Stimulated activated CD8-positive, alpha-beta memory T cell treated with anti-CD3 and anti-CD28 coated beads, Interleukin-2, amount 100 ng/mL, for 1 hour (primary cell): ENCODE data around the gene FTCD.
A peak's percentile ranks its signal among the peaks of the same experiment; 100 is the strongest.
"Not testable (repeated sequence)": the region's sequence is repeated elsewhere in the genome, so short reads cannot be mapped to it uniquely, and the experiment has no call there.

Source experiments
- DNase-seq, 2 donors: peaks; one replicate each; pipeline ENCODE4 v3.0.0-alpha.2; 2020; ENCODE audit warnings: low read depth in 2 of 2

Gene FTCD

DNA sequence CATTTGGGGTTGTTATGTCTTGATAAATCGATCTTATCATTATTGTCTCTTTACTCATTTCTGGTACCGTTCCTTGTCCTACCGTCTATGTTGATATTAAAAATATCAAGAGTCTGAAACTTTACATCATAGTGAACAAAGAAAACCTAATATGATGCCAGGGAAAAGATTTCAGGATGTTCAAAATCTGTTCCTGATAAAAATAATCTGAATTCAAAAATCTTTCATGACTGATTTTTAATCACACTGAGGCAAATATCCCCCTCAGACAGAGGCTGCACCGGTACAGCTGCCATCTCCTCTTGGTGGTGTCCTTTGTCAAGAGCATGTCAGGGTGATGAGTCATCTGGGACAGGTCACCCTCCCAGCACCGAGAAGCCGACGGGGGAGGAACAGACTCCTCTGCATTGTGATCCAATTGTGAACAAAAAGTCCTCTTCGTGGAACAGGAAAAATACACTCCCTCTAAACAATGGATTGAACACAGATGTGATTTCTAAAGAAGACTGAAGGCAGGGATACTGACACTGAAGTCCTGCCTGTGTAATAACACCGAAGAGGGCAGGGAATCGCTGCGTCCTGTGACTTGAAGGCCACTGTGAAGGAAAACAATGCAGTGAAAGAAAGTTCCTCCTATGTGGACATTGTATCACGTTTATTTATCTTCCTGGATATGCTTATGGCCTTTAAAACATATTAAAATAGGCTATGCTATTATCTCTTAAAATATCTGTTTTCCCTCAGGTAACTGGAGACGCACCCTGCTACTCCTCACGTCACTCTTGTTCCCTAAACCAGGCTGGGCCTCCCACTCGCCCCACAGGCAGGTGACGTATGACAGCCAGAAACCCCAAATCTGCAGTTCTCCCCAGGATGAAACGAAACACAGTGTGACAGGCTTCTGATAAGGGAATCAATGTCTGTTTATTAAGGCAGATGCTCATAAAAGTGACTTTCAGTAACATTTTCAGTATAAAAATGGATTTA lies 33.1 kb upstream of the FTCD start:
- DNase-seq = no peak

DNA sequence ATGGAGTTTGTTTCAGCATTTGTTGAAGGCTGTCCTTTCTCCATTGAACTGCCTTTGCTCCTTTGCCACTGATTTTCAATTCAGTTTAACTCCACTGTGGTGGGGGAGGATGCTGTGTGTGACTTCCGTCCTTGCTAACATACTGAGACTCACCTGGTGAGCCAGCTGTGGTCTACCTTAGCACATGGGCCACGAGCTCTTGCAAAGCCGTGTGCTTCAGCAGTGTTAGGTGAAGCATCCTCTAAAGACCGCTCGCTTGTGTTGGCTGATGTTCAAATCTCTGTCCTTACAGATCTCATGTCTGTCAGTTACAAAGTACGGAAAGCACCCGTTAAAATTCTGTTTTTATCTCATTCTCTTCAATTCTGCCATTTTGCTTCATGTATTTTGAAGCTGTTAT lies 32.4 kb upstream of the FTCD start:
- DNase-seq = no peak

DNA sequence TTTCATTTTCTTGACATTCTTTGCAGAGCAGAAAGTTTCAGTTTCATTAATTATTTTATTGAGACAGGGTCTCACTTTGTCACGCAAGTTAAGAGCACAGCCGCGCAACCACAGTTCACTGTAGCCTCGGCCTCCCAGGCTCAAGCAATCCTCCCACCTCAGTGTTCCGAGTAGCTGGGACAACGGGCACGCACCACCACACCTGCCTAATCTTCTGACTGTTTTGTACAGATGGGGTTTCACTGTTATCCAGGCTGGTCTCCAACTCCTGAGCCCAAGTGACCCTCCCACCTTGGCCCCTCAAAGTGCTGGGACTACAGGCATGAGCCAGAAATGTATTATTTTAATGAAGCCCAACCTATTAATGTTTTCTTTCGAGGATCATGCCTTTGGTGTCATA lies 31.9 kb upstream of the FTCD start:
- no peak for DNase-seq

DNA sequence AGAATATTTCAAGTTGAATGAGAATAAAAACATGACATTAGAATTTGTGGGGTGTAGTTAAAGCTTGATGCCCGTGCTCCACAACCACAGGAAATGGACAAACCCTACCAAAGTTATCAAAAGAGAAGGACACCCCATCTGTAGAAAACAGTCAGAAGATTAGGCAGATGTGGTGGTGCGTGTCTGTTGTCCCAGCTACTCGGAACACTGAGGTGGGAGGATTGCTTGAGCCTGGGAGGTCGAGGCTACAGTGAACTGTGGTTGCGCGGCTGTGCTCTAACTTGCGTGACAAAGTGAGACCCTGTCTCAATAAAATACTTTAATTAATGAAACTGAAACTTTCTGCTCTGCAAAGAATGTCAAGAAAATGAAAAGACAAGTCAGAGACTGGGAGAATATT lies 30.3 kb upstream of the FTCD start:
- DNase-seq = no peak

DNA sequence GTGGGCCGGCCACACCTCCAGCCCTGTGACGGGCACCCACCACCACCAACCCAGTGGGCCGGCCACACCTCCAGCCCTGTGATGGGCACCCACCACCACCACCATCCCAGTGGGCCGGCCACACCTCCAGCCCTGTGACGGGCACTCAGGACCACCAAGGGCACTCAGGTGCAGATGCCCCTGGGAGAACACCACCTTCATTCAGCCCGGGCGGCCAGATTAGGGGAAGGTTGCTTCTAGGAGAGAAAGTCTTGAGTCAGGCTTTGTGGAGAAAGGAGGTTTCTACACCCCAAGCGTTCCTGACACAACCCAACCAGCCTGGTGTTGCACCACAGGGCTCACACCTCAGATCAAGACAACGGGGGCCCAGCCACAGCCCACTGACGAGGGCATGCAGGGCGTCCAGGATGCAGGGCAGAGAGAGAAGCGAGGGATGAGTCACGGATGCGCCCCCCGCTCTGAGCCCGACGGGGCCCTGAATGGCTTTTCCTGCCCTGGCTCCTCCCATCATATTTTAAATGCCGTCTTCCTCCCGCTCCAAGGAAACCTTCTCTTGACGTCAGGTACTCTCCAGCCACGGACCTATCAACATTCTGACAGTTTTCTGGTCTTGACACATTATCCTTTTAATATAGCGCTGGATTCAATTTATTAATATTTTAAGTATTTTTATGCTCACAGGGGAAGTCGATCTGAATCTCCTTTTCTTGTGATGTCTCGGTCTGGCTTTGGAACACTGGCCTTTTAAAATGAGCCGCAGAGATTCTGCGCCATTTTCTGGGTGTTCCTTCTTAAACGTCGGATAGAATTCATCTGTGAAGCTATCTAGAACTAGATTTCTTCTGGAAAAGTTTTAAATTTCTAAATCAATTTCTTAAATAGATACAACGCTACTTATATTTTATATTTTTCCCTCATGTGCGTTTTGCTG lies 29.5 kb upstream of the FTCD start:
- DNase-seq = peak; percentile 41 to 57

DNA sequence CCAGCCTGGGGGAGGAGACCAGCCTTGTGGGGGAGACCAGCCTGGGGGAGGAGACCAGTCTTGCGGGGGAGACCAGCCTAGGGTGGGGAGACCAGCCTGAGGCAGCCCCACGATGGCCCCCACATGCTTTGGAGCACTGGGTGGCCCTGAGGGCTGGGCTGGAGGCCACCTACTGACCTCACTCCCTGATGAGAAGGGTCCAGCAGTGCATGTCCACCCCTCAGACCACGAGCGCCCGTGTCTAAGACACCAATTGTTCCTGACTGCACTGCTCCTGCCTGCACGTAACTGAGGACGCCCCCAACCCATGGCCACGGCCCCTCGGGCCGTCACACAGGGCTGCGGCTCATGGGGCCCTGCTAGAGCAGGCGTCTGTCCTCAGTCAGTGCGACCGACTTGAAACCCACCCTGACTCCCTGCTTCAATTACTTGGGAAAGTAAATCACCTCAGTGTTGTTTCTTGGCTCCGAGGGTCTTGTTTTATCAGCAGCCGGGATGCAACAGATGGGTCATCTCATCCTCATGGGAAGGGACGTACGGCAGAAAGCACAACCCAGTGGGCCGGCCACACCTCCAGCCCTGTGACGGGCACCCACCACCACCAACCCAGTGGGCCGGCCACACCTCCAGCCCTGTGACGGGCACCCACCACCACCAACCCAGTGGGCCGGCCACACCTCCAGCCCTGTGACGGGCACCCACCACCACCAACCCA lies 28.7 kb upstream of the FTCD start, which contains the start of gene SPATC1L:
Gene SPATC1L (minus strand): TSS at position 550 of the 715 bp plus-strand sequence. CDS start 1,643 bp downstream, outside the sequence.
- DNase-seq = peak; percentile 13 to 31

DNA sequence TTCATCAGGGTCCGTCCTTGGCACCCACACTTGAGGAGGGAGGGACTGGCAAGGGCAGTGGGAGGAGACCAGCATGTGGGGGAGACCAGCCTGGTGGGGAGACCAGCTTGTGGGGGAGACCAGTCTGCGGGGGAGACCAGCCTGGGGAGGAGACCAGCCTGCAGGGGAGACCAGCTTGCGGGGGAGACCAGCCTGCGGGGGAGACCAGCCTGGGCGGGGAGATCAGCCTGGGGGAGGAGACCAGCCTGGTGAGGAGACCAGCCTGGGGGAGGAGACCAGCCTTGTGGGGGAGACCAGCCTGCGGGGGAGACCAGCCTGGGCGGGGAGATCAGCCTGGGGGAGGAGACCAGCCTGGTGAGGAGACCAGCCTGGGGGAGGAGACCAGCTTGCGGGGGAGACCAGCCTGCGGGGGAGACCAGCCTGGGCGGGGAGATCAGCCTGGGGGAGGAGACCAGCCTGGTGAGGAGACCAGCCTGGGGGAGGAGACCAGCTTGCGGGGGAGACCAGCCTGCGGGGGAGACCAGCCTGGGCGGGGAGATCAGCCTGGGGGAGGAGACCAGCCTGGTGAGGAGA lies 28.0 kb upstream of the FTCD start:
- not testable (repeated sequence) for DNase-seq

DNA sequence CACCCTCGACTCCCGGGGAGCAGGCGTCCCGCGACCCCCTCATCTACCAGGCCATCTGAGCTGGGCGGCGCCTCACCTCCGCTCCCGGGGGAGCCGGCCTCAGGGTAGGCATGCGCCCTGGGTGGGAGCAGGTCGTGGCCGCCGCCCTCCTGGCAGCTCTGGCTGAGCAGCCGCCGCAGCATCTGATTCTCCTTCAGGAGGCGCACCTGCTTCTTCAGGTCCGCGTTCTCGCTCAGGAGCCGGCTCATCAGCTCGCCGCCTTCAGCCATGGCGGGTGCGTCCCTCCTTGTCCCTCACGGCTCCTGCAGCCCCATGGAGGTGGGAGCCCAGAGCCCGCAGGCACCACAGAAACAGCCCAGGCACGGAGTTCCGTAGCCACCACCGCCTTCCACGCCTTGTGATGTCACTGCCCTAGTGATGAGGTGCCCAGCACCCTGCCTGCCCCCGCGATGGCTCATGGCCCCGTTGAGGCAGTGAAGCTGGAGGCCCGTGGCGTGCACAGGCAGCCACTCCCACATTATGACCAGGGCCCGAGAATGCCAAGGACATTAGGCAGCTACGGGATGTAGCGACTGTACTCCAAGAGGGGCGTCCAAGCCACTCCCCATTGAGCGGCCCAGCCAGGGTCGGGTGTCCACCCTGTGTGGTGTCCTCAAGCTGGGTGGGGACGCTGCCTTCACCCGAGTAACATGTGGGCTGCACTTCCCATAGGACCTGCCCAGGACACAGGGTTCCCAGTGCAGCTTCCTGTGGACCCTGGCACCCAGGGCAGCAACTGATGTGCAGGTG lies 27.4 kb upstream of the FTCD start:
- no peak for DNase-seq

DNA sequence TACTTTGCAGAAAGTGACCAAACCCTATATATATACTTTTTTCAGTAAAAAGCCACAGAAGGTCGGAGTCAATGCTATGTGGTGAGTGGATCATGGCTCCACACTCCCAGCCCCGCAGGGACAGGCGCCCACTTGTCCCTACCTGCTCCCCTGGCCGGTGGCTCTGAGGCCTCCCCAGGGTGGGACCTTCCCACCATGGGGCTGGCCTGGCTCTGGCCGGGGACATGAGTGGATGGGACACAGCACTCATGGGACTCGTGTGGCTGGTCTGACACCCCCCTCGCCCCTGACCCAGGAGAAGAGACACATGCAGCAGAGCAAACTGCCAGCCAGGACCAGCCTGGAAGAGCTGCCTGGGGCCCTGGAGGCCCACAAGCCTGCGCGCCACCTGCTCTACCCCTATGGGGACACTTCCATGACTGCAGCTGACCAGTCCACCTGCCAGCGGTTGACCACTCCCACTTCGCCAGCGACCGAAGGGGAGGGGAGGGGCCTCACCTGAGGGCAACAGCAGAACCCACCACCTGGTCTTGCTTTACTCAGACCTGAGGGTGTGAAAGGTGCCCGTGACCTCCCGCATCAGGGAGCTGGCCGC lies 26.7 kb upstream of the FTCD start:
- DNase-seq = no peak

DNA sequence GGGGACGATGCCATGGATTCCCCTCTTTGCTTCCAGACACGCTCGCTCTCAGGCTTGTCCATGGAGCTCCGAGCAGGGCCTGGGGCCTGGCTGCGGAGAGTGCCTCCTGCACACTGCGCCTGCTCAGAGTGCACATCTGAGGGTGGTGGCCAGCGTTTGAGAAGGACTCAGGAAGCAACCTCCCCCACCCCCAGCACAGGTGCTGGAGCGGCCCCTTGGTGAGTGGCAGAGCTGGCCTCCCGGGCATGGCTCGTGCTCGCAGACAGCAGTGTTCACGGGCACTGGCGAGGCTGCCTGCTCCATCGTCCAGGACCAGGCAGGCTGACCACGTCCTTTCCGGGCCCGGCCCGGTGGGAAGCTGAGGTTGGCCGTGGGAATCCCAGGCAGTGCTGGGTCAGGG lies 26.1 kb upstream of the FTCD start:
- no peak for DNase-seq

DNA sequence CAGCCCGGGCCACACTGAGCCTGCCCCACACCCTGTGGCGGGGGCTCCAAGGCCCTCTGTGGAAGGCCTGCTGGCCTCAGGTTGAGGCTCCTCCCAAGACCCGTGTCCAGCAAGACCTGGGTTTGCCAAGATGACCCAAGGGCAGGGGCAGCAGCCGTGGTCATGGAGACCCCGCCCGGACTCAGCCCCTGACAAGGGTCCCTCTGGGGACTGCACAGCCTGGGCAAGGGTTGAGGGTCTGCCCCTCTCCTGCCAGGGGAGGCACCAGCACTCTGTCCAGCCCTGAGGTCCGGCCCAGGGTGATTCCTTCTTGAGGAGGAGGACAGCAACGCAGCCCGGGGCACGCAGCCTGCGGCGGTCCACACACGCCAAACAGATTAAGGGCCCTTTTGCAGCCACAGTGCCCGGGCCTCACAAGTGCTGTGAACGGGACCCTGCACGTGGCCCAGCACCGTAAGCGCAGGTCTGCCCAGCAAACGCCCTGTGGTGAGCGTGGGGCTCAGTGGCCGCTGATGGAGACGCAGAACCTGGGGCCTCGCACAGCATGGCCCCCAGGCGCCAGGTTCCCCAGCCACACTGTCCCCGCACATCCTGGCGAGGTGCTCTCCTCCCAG lies 25.5 kb upstream of the FTCD start:
- no peak for DNase-seq

DNA sequence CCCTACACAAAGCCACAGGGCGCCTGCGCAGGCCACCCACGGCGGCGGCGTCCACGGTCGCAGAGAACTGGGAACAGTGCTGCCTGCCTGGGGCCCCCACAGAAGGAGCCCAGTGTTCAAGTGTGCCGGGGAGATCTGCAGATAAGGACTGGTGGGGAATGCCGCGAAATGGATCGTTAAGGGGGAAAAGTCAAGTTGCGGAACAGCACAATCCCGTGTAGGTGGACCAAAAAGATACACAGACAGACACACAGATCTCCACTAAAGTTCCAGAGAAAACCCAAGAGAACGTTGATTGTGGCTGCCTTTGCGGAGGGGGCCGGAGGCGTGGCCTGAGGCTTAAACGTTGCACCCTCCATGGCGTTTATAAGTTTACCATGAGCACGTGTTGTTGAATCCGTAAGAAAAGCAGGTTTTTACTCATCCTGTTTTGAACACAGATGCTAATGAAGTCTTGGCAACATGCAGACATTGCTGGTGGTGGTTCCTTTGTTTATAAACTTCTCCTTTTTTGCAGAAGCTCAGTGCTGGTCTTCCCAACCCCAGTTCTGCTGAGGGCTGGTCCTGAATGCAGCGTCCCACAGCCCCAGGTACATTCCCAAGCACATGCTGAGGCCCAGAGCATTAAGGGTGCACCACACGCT lies 24.8 kb upstream of the FTCD start:
- DNase-seq = no peak

DNA sequence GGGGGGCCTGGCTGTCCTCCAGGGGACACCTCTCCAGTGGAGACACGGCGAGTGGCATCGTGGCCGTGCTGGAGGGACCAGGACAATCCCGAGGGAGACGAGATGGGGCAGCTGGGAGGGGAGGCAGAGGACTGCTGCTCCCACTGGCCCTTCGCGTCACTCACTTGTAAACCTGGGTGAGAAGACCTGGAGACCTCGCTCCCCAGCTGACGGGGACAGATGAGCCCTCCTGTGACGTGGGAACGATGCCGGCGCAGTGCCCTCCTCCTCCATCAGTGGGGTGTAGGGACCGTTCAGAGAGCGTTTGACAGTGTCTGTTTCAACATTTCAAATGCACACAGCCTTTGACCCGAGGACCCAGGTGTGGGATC lies 24.3 kb upstream of the FTCD start:
- DNase-seq = no peak

DNA sequence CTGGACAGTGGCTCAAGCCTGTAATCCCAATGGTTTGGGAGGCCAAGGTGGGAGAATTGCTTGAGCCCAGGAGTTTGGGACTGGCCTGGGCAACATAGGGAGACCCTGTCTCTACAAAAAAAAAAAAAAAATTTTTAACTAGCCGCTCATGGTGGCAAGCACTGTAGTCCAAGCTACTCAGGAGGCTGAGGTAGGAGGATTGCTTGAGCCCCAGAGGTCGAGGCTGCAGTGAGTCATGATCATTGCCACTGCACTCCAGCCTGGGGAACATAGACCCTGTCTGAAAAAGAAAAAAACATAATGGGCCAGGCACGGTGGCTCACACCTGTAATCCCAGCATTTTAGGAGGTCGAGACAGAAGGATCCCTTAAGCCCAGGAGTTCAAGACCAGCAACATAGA lies 23.6 kb upstream of the FTCD start:
- DNase-seq = no peak

DNA sequence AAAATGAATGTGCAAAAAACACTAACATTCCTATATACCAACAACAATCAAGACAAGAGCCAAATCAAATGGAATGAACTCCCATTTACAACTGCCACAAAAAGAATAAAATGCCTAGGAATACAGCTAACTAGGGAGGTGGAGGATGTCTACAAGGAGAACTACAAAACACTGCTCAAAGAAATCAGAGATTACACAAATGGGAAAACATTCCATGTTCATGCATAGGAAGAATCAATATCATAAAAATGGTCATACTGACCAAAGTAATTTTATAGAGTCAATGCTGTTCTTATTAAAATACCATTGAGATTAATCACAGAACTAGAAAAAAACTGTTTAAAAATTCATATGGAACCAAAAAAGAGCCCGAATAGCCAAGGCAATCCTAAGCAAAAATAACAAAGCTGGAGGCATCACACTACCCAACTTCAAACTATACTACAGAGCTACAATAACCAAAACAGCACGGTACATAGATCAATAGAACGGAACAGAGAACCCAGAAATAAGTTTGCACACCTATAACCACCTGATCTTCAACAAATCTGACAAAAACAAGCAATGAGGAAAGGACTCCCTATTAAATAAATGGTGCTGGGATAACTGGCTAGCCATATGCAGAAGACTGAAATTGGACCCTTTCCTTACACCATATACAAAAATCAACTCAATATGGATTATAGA lies 21.2 kb upstream of the FTCD start:
- DNase-seq = not testable (repeated sequence)

DNA sequence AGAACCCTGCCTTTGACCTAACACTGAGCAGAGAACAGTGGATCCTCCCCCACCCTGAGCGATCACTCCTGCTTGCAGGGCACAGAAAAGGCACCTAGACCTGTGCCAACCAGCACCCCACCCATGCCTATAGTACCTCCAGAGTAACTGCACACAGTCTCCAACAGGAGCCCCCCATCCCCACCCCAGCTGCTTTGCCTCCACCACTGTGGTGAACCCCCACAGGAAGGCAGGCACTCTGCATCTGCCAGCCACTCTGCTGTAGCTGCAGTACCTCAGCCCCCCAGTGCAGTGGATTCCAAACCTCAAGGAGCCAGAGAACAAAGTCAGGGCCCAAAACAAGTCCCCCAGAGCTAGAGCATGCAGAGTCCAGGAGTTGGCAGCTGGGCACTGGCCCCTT lies 18.2 kb upstream of the FTCD start:
- DNase-seq = no peak

DNA sequence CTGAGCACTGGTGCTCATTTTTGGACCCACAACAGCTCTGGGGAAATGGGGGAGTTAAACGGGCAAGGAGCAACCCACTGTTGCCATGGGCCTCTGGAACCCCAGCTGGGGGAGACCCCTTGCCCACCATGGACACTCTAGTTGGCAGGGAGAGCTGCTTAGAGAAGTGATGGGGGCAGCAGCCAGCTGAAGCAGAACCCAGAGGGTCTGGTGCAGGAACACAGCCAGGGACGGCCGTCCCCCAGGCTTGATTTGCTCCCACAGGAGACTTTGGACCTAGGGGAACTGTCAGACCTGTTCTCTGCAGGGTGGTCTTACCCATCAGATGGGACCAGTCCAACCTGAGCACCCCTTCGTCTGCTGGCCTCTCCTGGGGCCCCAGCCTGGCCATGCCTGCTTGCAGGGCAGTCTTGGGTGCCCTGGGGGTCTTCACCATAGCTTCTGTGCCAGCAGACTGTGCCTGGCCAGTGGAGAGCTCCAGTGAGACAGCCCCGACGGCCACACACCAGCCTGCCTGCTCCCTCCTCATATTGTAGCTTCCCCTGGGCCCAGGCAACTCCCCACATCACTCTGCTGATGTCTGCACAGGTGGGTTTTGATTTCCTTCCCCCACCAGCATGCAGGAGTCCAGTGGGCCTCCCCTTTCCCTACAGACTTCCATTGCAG lies 17.6 kb upstream of the FTCD start:
- DNase-seq = no peak
